MM.1S (cell line): ENCODE measurements around the gene PLEKHA3.

Experiments used
- DNase-seq: peaks from one replicate; pipeline ENCODE4 v3.0.0-alpha.2; 2015
- H2AFZ ChIP-seq: fragments of 300-600 bp; sonication (generic); 2 replicates; pipeline ENCODE4 v1.6.0; 2016; ENCODE audit warnings: antibody characterized with exemption, low read length
- H3F3A ChIP-seq: fragments of 300-600 bp; sonication (generic); 2 replicates; pipeline ENCODE4 v1.6.1; 2016; ENCODE audit warnings: mild to moderate bottlenecking, antibody characterized with exemption, low read length, moderate library complexity, mixed read lengths; ENCODE audit not compliant: insufficient read depth
- H3K27ac ChIP-seq: fragments of 300-600 bp; sonication (generic); 2 replicates; pipeline ENCODE4 v1.5.1; 2016; ENCODE audit warnings: mild to moderate bottlenecking, low read length
- H3K27me3 ChIP-seq: fragments of 300-600 bp; sonication (generic); replicated peaks from 2 replicates; pipeline ENCODE4 v1.6.0; 2016; ENCODE audit warnings: low read length; ENCODE audit not compliant: insufficient read depth
- H3K36me3 ChIP-seq: fragments of 300-600 bp; sonication (generic); replicated peaks from 2 replicates; pipeline ENCODE4 v1.6.1; 2016; ENCODE audit warnings: mild to moderate bottlenecking, low read length, mixed read lengths; ENCODE audit not compliant: insufficient read depth
- H3K4me1 ChIP-seq: fragments of 300-600 bp; sonication (generic); 2 replicates; pipeline ENCODE4 v1.6.1; 2016; ENCODE audit warnings: low read length, mixed read lengths
- H3K4me2 ChIP-seq: fragments of 300-600 bp; sonication (generic); 2 replicates; pipeline ENCODE4 v1.6.0; 2016; ENCODE audit warnings: low read depth, low read length
- H3K4me3 ChIP-seq: fragments of 300-600 bp; sonication (generic); 2 replicates; pipeline ENCODE4 v1.5.1; 2016; ENCODE audit warnings: low read length, mixed read lengths
- H3K79me2 ChIP-seq: fragments of 300-600 bp; sonication (generic); 2 replicates; pipeline ENCODE4 v1.6.1; 2016; ENCODE audit warnings: mixed run types, low read length, mixed read lengths
- H3K9ac ChIP-seq: fragments of 300-600 bp; sonication (generic); 2 replicates; pipeline ENCODE4 v1.6.1; 2016; ENCODE audit warnings: low read length, mixed read lengths
- H3K9me2 ChIP-seq: fragments of 300-600 bp; sonication (generic); replicated peaks from 2 replicates; pipeline ENCODE4 v1.6.1; 2016; ENCODE audit warnings: mild to moderate bottlenecking, low read length, mixed read lengths; ENCODE audit not compliant: insufficient read depth
- H3K9me3 ChIP-seq: fragments of 300-600 bp; sonication (generic); replicated peaks from 2 replicates; pipeline ENCODE4 v1.6.1; 2016; ENCODE audit warnings: mild to moderate bottlenecking, low read length, mixed read lengths; ENCODE audit not compliant: insufficient read depth
- H4K20me1 ChIP-seq: fragments of 300-600 bp; sonication (generic); 2 replicates; pipeline ENCODE4 v1.6.1; 2016; ENCODE audit warnings: mild to moderate bottlenecking, low read length, moderate library complexity, mixed read lengths; ENCODE audit not compliant: insufficient read depth
- CTCF ChIP-seq: fragments of 300-600 bp; sonication (generic); IDR thresholded peaks from 2 replicates; pipeline ENCODE4 v1.5.1; 2016; ENCODE audit warnings: antibody characterized with exemption, low read length, mixed read lengths
- EZH2 ChIP-seq: fragments of 300-600 bp; sonication (generic); optimal IDR thresholded peaks from 2 replicates; pipeline ENCODE3; 2017; ENCODE audit warnings: low read depth, mild to moderate bottlenecking, antibody characterized with exemption, low read length, mixed read lengths
- EZH2phosphoT487 ChIP-seq: fragments of 300-600 bp; sonication (generic); IDR thresholded peaks from 2 replicates; pipeline ENCODE4 v1.6.1; 2018; ENCODE audit warnings: antibody characterized with exemption, low read length

PLEKHA3 gene

GRCh38 chr2:178484245-178485041, 4.2 kb downstream of the PLEKHA3 start:
- Histone ChIP-seq H3K9me2 (no peaks in the 10 kb centered on the region), H3K79me2 (peaks cover 60% of the 10 kb centered on the region), H4K20me1 (no peaks in the 10 kb centered on the region), H3K4me2 (no peak overlapping the region), H3K27ac (no peak overlapping the region), H3K36me3 (0 out of 2 replicates have a peak, but pooled peaks cover 5% of the 10 kb centered on the region), H3K27me3 (no peaks in the 10 kb centered on the region), H3F3A (peaks cover 6% of the 10 kb centered on the region), H2AFZ (no peak overlapping the region), H3K9me3 (no peaks in the 10 kb centered on the region), H3K4me1 (peaks cover 19% of the 10 kb centered on the region), H3K9ac (no peak overlapping the region), H3K4me3 (no peak overlapping the region)
- DNase-seq = no peak
- TF ChIP-seq EZH2 = no peak
- no peak for TF ChIP-seq EZH2phosphoT487
- no peak for TF ChIP-seq CTCF

- no peak overlapping the region for H2AFZ ChIP-seq
- 0 out of 2 replicates have a peak, but pooled peaks cover 5% of the 10 kb centered on the region for H3K36me3 ChIP-seq
- peaks cover 60% of the 10 kb centered on the region for H3K79me2 ChIP-seq
- no peak overlapping the region for H3K4me3 ChIP-seq
- H3K9ac ChIP-seq = no peak overlapping the region
- no peaks in the 10 kb centered on the region for H3F3A ChIP-seq
- H3K27ac ChIP-seq = no peak overlapping the region
- no peak for DNase-seq
- H4K20me1 ChIP-seq = no peaks in the 10 kb centered on the region
- H3K9me2 ChIP-seq = no peaks in the 10 kb centered on the region
- H3K9me3 ChIP-seq = no peaks in the 10 kb centered on the region
- H3K4me2 ChIP-seq = no peak overlapping the region
- H3K4me1 ChIP-seq = peaks cover 14% of the 10 kb centered on the region
- TF ChIP-seq EZH2 (no peak), CTCF (no peak), EZH2phosphoT487 (no peak)
- no peaks in the 10 kb centered on the region for H3K27me3 ChIP-seq
These were observed 5.1 kb downstream of the PLEKHA3 start for GRCh38 chr2:178485356-178485755.

- no peak overlapping the region for H3K27ac ChIP-seq
- H3K4me1 ChIP-seq = peaks cover 12% of the 10 kb centered on the region
- H3K4me3 ChIP-seq = no peak overlapping the region
- DNase-seq = no peak
- no peaks in the 10 kb centered on the region for H4K20me1 ChIP-seq
- H3K4me2 ChIP-seq = no peak overlapping the region
- H3K79me2 ChIP-seq = peaks cover 5% of the 10 kb centered on the region
- H3K9me3 ChIP-seq = no peaks in the 10 kb centered on the region
- H3K27me3 ChIP-seq = no peaks in the 10 kb centered on the region
- TF ChIP-seq EZH2phosphoT487 = no peak
- no peaks in the 10 kb centered on the region for H3K9me2 ChIP-seq
- peaks cover 15% of the 10 kb centered on the region; the same call in 1 of the 2 replicates for H3K36me3 ChIP-seq
- H3K9ac ChIP-seq = no peak overlapping the region
- H2AFZ ChIP-seq = no peak overlapping the region
- no peaks in the 10 kb centered on the region for H3F3A ChIP-seq
These were observed 11.4 kb downstream of the PLEKHA3 start for GRCh38 chr2:178491612-178492011.

GRCh38 chr2:178496049-178496448, 15.8 kb downstream of the PLEKHA3 start:
- 0 out of 2 replicates have a peak overlapping the region, but pooled peaks have one; percentile 9 for H3K27ac ChIP-seq
- H3K27me3 ChIP-seq = no peaks in the 10 kb centered on the region
- no peak overlapping the region for H2AFZ ChIP-seq
- H3K36me3 ChIP-seq = peaks cover 12% of the 10 kb centered on the region; the same call in 1 of the 2 replicates
- H3K9me3 ChIP-seq = no peaks in the 10 kb centered on the region
- H3K9me2 ChIP-seq = no peaks in the 10 kb centered on the region
- H3K4me1 ChIP-seq = peaks cover 19% of the 10 kb centered on the region
- peak overlapping the region; percentile 28; the same call in 1 of the 2 replicates for H3K4me2 ChIP-seq
- no peak overlapping the region for H3K9ac ChIP-seq
- no peak overlapping the region for H3K4me3 ChIP-seq
- no peaks in the 10 kb centered on the region; the same call in 1 of the 2 replicates for H4K20me1 ChIP-seq
- no peaks in the 10 kb centered on the region for H3F3A ChIP-seq
- no peak for DNase-seq
- H3K79me2 ChIP-seq = no peaks in the 10 kb centered on the region
- no peak for TF ChIP-seq EZH2phosphoT487
- TF ChIP-seq CTCF = no peak
- TF ChIP-seq EZH2 = no peak
